NT2/D1 (cell line): ENCODE data around the gene RPP30.

Source experiments
- DNase-seq: peaks from one replicate; pipeline ENCODE4 v3.0.0-alpha.2; 2011; ENCODE audit warnings: low read depth, low spot score
- H3K27me3 ChIP-seq: 2 replicates; pipeline ENCODE4 v1.6.0; 2011; ENCODE audit warnings: mild to moderate bottlenecking; ENCODE audit not compliant: insufficient read length, insufficient read depth
- H3K36me3 ChIP-seq: 2 replicates; pipeline ENCODE4 v1.6.1; 2011; ENCODE audit warnings: mild to moderate bottlenecking, low read length, mixed read lengths; ENCODE audit not compliant: insufficient read depth, insufficient read length
- H3K4me1 ChIP-seq: 2 replicates; pipeline ENCODE4 v1.5.1; 2011; ENCODE audit not compliant: insufficient read depth, insufficient read length
- H3K4me3 ChIP-seq: 2 replicates; pipeline ENCODE4 v1.5.1; 2011; ENCODE audit warnings: low read depth; ENCODE audit not compliant: insufficient read length
- H3K9ac ChIP-seq: 2 replicates; pipeline ENCODE4 v1.6.0; 2011; ENCODE audit warnings: low read depth; ENCODE audit not compliant: insufficient read length
- H3K9me3 ChIP-seq: 2 replicates; pipeline ENCODE4 v1.5.1; 2011; ENCODE audit warnings: mild to moderate bottlenecking, low read length; ENCODE audit not compliant: insufficient read depth
- SUZ12 ChIP-seq: IDR thresholded peaks from 2 replicates; pipeline ENCODE4 v1.6.1; 2011; ENCODE audit not compliant: insufficient read length, insufficient read depth; ENCODE audit errors: extremely low read depth
- YY1 ChIP-seq: IDR thresholded peaks from 2 replicates; pipeline ENCODE4 v1.6.1; 2011; ENCODE audit not compliant: insufficient read length, insufficient read depth
- ZNF274 ChIP-seq: IDR thresholded peaks from 2 replicates; pipeline ENCODE4 v1.6.1; 2011; ENCODE audit warnings: mild to moderate bottlenecking, low read depth, low read length

RPP30 gene

GRCh38 chr10:90925079-90926029 is 53.6 kb downstream of the RPP30 start:
- peaks cover 63% of the 10 kb centered on the region for H3K9me3 ChIP-seq
- DNase-seq = peak; percentile 83
- TF ChIP-seq YY1 = no peak
- TF ChIP-seq SUZ12 = no peak
- no peak for TF ChIP-seq ZNF274
- no peak overlapping the region for H3K4me3 ChIP-seq
- H3K9ac ChIP-seq = no peak overlapping the region
- H3K4me1 ChIP-seq = peaks cover 6% of the 10 kb centered on the region
- peaks cover 30% of the 10 kb centered on the region for H3K27me3 ChIP-seq
- H3K36me3 ChIP-seq = no peaks in the 10 kb centered on the region

- no peak for TF ChIP-seq SUZ12
- no peak for TF ChIP-seq YY1
- no peak for TF ChIP-seq ZNF274
- Histone ChIP-seq H3K36me3 (no peaks in the 10 kb centered on the region), H3K4me1 (peaks cover 6% of the 10 kb centered on the region), H3K4me3 (no peak overlapping the region), H3K9me3 (peaks cover 60% of the 10 kb centered on the region), H3K9ac (no peak overlapping the region), H3K27me3 (peaks cover 30% of the 10 kb centered on the region)
- no peak for DNase-seq
Measured at GRCh38 chr10:90927293-90927692, 55.5 kb downstream of the RPP30 start.

GRCh38 chr10:90929179-90929578 is 57.4 kb downstream of the RPP30 start:
- Histone ChIP-seq H3K36me3 (no peaks in the 10 kb centered on the region), H3K4me1 (peaks cover 6% of the 10 kb centered on the region), H3K9ac (peak overlapping the region; percentile 32), H3K4me3 (no peak overlapping the region), H3K9me3 (peaks cover 55% of the 10 kb centered on the region), H3K27me3 (peaks cover 17% of the 10 kb centered on the region)
- DNase-seq = no peak
- TF ChIP-seq ZNF274 = no peak
- TF ChIP-seq SUZ12 = no peak
- TF ChIP-seq YY1 = no peak

GRCh38 chr10:90930070-90930837 is 58.5 kb downstream of the RPP30 start:
- DNase-seq = peak; percentile 75
- peaks cover 10% of the 10 kb centered on the region for H3K27me3 ChIP-seq
- H3K4me1 ChIP-seq = peaks cover 6% of the 10 kb centered on the region
- no peak overlapping the region for H3K4me3 ChIP-seq
- TF ChIP-seq YY1 = no peak
- TF ChIP-seq SUZ12 = no peak
- TF ChIP-seq ZNF274 = no peak
- H3K9ac ChIP-seq = no peak overlapping the region
- H3K36me3 ChIP-seq = no peaks in the 10 kb centered on the region
- H3K9me3 ChIP-seq = peaks cover 46% of the 10 kb centered on the region

GRCh38 chr10:90930971-90931871 is 59.4 kb downstream of the RPP30 start:
- no peak overlapping the region for H3K4me3 ChIP-seq
- H3K27me3 ChIP-seq = peaks cover 10% of the 10 kb centered on the region
- H3K36me3 ChIP-seq = no peaks in the 10 kb centered on the region
- H3K9ac ChIP-seq = no peak overlapping the region
- peaks cover 46% of the 10 kb centered on the region for H3K9me3 ChIP-seq
- TF ChIP-seq ZNF274 (no peak), YY1 (no peak), SUZ12 (no peak)
- peak; percentile 84 for DNase-seq
- peaks cover 6% of the 10 kb centered on the region for H3K4me1 ChIP-seq

- no peak overlapping the region for H3K9ac ChIP-seq
- H3K27me3 ChIP-seq = no peaks in the 10 kb centered on the region
- TF ChIP-seq YY1 (no peak), SUZ12 (no peak), ZNF274 (no peak)
- peaks cover 14% of the 10 kb centered on the region for H3K9me3 ChIP-seq
- H3K36me3 ChIP-seq = no peaks in the 10 kb centered on the region
- no peak for DNase-seq
- H3K4me3 ChIP-seq = no peak overlapping the region
- H3K4me1 ChIP-seq = no peaks in the 10 kb centered on the region
Measured at GRCh38 chr10:90935581-90936275, 64.0 kb downstream of the RPP30 start.
